ENCODE results near the gene AHNAK2. TPM values are rescaled to one million over a fixed set of nuclear protein-coding genes. Genes with fewer than 3 reads are reported as not detected.
"Not testable (repeated sequence)": the region's sequence is repeated elsewhere in the genome, so short reads cannot be mapped to it uniquely, and the experiment has no call there.

Gene AHNAK2
- total RNA-seq, 2 experiments from 2014 or later = 0.06 TPM

DNA sequence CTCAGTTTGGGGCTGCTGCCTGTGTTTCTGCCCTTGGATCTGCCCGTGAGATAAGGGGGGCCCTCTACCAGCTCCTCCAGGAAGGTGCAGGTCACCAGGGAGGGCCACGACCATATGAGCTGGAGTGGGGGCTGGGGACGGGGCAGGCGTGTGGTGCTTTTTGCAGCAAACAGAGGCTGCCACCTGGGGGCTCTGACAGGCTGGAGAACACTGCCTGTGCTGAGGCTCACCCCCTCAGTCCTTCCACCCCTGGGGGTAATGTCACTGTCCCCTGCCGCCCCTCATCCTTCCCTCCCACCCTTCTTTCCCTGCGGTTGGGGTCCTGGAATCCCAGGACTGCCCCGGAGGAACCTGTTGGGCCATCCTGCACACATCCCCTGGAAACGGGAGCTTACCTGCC is 50.3 kb downstream of the AHNAK2 start:
- POLR2A ChIA-PET = no interaction called here
- Mint-ChIP-seq H3K27ac (no peak overlapping the region), H3K27me3 (no peaks in the 10 kb centered on the region), H3K36me3 (no peaks in the 10 kb centered on the region), H3K9me3 (peaks cover 4% of the 10 kb centered on the region), H3K4me3 (no peak overlapping the region), H3K4me1 (no peaks in the 10 kb centered on the region)
- no peak for DNase-seq
- ATAC-seq (ENCODE audit: low read depth) = no peak

DNA sequence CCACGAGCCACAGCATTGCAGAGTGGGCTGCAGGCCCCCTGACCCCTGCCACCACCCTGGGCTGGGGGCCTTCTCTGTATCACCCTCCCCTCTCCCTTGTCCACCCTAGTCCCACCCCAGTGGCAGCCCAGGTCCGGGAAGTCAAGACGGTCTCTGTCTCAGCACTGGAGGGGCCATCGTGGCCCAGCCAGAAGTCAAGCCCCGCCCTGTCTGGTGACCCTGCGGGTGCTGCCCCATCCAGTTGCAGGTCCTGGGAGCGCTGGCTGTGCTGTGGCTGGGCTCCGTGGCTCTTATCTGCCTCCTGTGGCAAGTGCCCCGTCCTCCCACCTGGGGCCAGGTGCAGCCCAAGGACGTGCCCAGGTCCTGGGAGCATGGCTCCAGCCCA is 50.8 kb downstream of the AHNAK2 start:
- POLR2A ChIA-PET = no interaction called here
- H3K36me3 Mint-ChIP-seq = no peaks in the 10 kb centered on the region
- no peaks in the 10 kb centered on the region for H3K4me1 Mint-ChIP-seq
- peaks cover 4% of the 10 kb centered on the region for H3K9me3 Mint-ChIP-seq
- H3K27ac Mint-ChIP-seq = no peak overlapping the region
- H3K4me3 Mint-ChIP-seq = no peak overlapping the region
- DNase-seq (no peak), ATAC-seq (ENCODE audit: low read depth) (no peak)
- H3K27me3 Mint-ChIP-seq = no peaks in the 10 kb centered on the region

DNA sequence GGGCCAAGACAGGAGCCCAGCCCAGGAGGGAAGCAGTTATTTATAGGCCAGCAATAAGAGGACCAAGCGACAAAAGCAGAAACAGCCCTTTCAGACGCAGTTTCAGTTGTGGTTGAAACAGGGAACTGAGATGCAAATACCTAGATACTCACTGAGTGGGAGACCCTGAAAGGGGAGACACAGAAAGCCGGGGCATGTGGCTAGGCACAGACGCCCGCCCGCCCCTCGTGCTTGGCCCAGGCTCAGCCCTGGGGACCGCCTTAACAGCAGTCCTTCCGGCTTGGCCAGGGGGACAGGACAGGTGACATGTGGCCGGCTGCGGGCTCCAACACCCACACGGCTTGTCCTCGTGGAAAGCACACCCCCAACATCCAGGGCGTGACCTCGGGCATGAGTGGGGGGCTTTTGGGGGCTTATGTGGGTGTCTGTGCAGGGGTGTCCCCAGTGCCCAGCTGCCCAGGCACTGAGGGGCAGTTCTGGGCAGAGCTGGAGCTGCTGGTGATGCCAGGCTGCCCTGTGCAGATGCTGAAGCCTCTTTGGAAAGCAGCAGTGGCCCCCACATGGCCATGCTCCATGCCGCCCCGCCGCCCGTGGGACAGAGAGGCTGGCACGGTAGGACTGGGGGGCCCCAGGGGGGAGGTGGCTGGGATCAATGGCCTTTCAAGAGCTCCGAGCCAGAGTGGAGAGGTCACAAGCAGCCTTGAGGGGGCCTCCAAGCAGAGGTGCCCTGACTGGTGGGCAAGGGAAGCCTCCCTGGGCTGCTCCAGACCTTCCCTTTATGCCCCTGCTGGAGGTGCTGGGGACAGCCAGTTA is 51.3 kb downstream of the AHNAK2 start:
- Mint-ChIP-seq H3K9me3 (peaks cover 4% of the 10 kb centered on the region), H3K4me3 (no peak overlapping the region), H3K36me3 (no peaks in the 10 kb centered on the region), H3K27me3 (no peaks in the 10 kb centered on the region), H3K4me1 (no peaks in the 10 kb centered on the region), H3K27ac (no peak overlapping the region)
- no peak for DNase-seq
- POLR2A ChIA-PET = no interaction called here
- ATAC-seq (ENCODE audit: low read depth) = peak; percentile 20

DNA sequence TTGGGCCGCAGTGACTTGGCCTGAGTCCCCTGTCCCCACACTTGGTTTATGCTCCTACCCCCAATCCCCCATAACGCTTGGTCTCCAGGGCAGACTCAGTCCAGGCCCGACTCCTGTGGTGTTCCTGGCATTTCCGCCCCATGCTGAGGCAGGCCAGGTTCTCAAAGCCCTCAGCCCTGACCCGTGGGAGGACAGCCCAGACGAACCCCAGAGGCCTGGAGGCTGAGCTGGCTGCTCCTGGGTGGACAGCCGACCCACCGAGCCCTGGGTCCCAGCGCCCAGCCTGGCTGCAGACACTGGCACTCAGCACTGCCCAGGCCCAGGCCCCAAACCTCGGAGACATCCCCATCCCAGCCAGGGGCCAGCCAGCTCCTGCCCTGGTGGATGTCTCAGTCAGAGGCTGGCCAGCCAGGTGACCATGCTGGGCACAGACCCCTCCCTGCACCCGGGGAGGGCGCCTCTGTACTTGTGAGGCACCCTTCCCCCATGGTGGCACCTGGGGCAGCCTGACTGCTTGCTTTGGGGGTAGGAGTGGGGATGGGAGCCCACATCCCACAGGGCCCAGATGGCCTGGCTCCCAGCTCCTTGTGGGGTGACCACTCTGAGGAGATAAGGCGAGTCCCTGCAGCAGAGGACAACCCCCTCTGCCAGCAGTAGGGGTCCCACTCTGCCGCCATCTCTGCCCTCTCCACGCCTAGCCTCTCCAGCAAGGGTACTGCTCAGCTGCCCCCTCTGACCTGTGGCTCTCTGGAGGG is 52.1 kb downstream of the AHNAK2 start:
- Mint-ChIP-seq H3K27ac (no peak overlapping the region), H3K36me3 (no peaks in the 10 kb centered on the region), H3K9me3 (peaks cover 4% of the 10 kb centered on the region), H3K27me3 (peaks cover 3% of the 10 kb centered on the region), H3K4me3 (no peak overlapping the region), H3K4me1 (no peaks in the 10 kb centered on the region)
- POLR2A ChIA-PET = no interaction called here
- no peak for DNase-seq
- no peak for ATAC-seq (ENCODE audit: low read depth)

DNA sequence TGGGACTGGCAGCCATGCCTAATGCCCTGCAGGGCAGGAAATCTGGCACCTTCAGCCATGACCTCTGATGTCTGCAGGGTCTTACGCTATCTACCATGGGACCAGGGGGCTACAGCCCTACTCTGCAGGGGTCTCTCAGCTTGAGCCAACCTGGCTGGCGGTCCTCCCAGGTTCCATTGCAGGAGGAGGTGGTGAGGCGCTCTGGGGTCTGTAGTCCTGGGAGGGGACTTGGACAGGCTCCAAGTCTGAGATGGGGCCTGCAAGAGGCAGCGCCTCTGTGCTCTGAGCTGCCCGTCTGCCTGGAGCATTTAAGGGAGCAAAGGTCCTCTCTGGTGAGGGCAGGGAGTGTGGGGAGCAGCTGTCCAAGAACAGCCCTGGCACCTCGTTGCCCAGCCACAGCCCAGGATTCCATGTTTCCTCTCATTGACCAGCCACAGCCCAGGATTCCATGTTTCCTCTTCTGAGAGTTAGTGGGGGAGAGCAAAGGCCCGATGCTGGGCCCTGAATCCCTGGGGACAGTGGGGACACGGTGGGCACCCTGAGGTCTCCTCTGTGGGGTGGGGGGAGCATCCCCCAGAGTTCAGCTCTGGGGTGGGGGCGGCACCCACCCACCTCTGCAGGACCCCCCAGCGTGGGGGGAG is 52.8 kb downstream of the AHNAK2 start:
- Mint-ChIP-seq H3K9me3 (peaks cover 4% of the 10 kb centered on the region), H3K27ac (no peak overlapping the region), H3K4me3 (no peak overlapping the region), H3K27me3 (peaks cover 3% of the 10 kb centered on the region), H3K36me3 (no peaks in the 10 kb centered on the region), H3K4me1 (no peaks in the 10 kb centered on the region)
- POLR2A ChIA-PET = no interaction called here
- ATAC-seq (ENCODE audit: low read depth) = no peak
- DNase-seq = no peak

DNA sequence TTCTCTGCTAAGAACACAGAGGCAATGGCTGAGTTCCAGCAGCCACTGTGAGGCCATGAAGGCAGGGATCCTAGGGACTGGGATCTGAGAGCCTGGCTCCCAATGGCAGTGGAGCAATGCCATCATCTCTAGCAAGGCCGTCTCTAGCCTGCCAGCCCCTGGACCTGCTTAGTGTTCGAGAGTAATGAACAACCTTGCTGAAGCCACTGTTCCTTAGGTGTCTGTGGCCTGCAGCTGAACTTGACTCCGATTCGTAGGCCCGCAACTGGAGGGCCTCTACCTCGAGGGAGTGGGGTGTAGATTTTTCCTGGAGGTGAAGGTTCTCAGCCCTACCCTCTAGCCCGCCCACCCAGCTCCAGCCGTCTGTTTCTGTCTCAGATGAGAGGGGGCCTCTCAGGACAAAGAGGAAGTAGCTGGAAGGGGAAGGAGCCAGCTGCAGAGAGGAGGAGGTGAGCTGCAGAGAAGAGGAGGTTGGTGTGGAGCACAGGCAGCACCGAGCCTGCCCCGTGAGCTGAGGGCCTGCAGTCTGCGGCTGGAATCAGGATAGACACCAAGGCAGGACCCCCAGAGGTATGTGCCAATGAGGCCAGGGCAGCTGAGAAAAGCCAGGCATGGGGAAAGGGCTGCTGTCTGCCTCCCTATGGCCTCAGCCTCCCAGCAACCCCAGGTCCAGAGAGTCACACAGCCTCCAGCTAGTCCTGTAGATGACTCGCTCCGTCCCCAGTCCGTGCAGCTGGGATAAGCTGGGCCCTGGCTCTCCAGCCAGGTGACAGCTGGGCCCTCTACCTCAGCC is 53.6 kb downstream of the AHNAK2 start, which contains the start of gene PLD4:
PLD4 (plus strand) TSS at position 459 of the 793 bp plus-strand sequence. CDS start 2,262 bp downstream, outside the sequence.
- ATAC-seq (ENCODE audit: low read depth) (no peak), DNase-seq (no peak)
- Mint-ChIP-seq H3K36me3 (no peaks in the 10 kb centered on the region), H3K9me3 (peaks cover 4% of the 10 kb centered on the region), H3K4me1 (no peaks in the 10 kb centered on the region), H3K4me3 (no peak within 1 kb of the TSS), H3K27ac (no peak within 1 kb of the TSS), H3K27me3 (peaks cover 3% of the 10 kb centered on the region)
- POLR2A ChIA-PET = no interaction called here

DNA sequence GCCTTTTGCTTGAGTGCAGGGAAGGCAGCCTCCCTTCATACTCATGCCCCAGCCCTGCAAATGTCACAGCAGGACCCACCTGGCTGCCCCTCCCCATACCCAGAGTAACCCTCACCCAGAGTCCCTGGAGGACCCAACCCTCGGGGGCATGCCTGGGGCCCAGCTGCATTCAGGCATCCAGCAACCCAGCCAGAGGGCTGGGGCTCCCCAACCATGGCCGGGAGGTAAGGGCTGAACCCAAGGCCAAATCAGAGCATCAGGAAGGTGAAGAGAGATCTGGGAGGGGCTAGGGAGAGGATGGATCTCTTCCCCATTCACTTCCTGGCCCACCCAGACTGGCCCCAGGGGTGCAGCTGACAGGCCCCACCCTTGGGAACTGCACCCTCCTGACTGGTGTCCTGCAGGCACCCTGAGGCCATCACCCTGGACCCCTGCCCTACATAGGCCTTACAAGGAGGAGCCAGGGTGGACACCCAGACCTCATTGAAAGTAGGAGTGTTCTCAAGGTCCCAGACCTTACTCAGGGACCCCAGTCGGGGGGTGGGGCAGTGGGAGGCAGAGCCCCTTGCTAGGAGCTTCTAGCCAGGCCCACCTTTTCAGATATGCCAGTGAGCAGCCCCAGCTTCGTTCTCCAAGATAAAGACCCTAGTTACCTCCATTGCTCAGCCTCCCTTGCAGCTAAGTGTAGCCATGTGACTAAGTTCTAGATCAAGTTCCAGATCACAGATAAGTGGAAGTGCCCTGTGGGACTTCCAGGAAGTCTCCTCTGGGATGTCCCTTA is 54.3 kb downstream of the AHNAK2 start:
- no peaks in the 10 kb centered on the region for H3K4me1 Mint-ChIP-seq
- ATAC-seq (ENCODE audit: low read depth) = no peak
- H3K27me3 Mint-ChIP-seq = peaks cover 5% of the 10 kb centered on the region
- POLR2A ChIA-PET = no interaction called here
- DNase-seq = no peak
- H3K27ac Mint-ChIP-seq = no peak overlapping the region
- H3K9me3 Mint-ChIP-seq = peaks cover 4% of the 10 kb centered on the region
- no peaks in the 10 kb centered on the region for H3K36me3 Mint-ChIP-seq
- no peak overlapping the region for H3K4me3 Mint-ChIP-seq

DNA sequence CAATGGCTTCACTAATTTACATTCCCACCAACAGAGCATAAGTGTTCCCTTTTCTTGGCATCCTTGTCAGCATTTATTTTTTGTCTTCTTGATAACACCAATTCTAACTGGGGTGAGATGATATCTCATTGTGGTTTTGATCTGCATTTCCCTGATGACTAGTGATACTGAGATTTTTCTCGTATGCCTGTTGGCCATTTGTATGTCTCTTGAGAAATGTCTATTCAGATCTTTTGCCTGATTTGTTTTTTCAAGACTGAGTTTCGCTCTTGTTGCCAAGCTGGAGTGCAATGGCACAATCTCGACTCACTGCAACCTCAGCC is 58.2 kb downstream of the AHNAK2 start:
- no peaks in the 10 kb centered on the region for H3K4me1 Mint-ChIP-seq
- peaks cover 4% of the 10 kb centered on the region for H3K9me3 Mint-ChIP-seq
- H3K27me3 Mint-ChIP-seq = peaks cover 19% of the 10 kb centered on the region
- H3K36me3 Mint-ChIP-seq = no peaks in the 10 kb centered on the region
- no peak overlapping the region for H3K27ac Mint-ChIP-seq
- H3K4me3 Mint-ChIP-seq = no peak overlapping the region
- no peak for ATAC-seq (ENCODE audit: low read depth)
- POLR2A ChIA-PET = no interaction called here
- no peak for DNase-seq

DNA sequence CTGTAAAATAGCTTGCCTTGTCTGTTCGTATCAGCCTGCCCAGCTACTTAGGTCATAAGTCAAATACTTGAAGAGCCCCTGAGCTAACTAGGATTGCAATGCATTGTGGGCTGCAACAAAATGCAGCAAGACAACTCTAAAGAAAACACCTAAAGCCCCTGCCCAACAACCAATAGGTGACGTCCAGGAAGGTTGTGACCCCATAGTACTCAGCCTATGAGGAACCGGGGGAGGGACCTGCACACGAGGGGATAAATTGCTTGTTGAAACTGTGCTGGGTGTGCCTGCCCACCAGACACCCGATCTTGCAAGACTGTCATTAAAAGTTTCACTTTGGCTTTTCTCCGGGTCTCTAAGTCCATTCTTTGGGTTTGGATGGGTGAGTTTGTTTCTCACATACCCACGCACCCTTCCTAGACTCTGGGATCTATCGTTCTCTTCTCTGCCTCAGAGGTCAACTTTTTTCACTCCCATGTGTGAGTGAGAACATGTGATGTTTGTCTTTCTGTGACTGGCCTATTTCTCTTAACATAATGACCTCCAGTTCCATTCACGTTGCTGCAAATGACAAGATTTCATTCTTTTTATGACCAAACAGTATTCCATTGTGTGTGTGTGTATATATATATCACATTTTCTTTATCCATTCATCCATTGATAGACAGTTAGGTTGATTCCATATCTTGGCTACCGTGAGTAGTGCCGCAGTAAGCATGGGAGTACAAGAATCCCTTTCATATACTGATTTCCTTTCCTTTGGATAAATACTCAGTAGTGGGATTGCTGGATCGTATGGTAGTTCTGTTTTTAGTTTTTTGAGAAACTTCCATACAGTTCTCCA is 58.8 kb downstream of the AHNAK2 start:
- peaks cover 25% of the 10 kb centered on the region for H3K27me3 Mint-ChIP-seq
- H3K9me3 Mint-ChIP-seq; DNase-seq; H3K4me3 Mint-ChIP-seq; H3K27ac Mint-ChIP-seq; POLR2A ChIA-PET; ATAC-seq (ENCODE audit: low read depth); H3K4me1 Mint-ChIP-seq; H3K36me3 Mint-ChIP-seq: not testable (repeated sequence)

DNA sequence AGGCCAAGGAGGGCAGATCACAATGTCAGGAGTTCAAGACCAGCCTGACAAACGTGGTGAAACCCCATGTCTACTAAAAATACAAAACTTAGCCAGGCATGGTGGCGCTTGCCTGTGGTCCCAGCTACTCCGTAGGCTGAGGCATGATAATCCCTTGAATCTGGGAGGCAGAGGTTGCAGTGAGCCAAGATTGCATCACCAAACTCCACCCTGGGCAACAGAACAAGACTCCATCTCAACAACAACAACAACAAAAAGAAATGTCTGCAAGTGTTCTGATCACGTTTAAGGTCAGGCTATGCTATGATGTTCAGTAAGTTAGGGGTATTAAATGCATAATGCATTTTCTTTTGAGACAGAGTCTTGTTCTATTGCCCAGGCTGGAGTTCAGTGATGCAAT is 60.2 kb downstream of the AHNAK2 start:
- no peak for ATAC-seq (ENCODE audit: low read depth)
- H3K27me3 Mint-ChIP-seq = peaks cover 37% of the 10 kb centered on the region
- no peak overlapping the region for H3K4me3 Mint-ChIP-seq
- H3K27ac Mint-ChIP-seq = no peak overlapping the region
- H3K4me1 Mint-ChIP-seq = no peaks in the 10 kb centered on the region
- POLR2A ChIA-PET = no interaction called here
- H3K9me3 Mint-ChIP-seq = peaks cover 2% of the 10 kb centered on the region
- H3K36me3 Mint-ChIP-seq = no peaks in the 10 kb centered on the region
- DNase-seq = no peak

DNA sequence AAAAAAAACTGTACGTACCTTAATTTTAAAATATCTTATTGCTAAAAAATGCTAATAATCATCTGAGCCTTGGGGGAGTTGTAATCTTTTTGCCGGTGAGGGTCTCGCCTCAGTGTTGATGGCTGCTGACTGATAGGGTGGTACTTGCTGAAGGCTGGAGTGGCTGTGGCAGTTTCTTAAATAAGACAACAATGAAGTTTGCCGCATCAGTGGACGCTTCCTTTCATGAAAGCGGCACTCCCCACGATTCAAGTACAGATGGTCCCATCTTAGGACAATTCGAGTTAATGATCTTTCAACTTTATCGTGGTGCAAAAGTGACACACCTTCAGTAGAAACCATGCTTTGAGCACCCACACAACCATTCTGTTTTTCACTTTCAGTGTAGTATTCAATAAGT is 61.1 kb downstream of the AHNAK2 start:
- no peak overlapping the region for H3K27ac Mint-ChIP-seq
- POLR2A ChIA-PET = no interaction called here
- H3K4me3 Mint-ChIP-seq = no peak overlapping the region
- peaks cover 3% of the 10 kb centered on the region for H3K9me3 Mint-ChIP-seq
- DNase-seq (no peak), ATAC-seq (ENCODE audit: low read depth) (no peak)
- no peaks in the 10 kb centered on the region for H3K4me1 Mint-ChIP-seq
- H3K27me3 Mint-ChIP-seq = peaks cover 38% of the 10 kb centered on the region
- no peaks in the 10 kb centered on the region for H3K36me3 Mint-ChIP-seq

DNA sequence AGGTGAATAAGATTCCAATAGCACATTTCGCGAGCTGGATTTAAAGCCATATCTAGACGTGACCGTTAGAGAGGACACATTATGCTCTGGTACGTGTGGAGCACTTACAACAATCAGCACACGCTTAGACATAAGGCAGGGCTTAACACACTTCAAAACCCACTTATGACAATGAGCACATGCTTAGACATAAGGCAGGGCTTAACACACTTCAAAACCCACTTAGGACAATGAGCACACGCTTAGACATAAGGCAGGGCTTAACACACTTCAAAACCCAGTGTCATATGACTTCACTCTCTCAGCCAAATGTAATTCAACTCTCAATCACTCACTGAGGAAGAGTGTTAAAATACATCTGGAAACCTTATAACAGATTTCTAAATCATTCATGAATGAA is 64.7 kb downstream of the AHNAK2 start:
- no peaks in the 10 kb centered on the region for H3K4me1 Mint-ChIP-seq
- DNase-seq (no peak), ATAC-seq (ENCODE audit: low read depth) (no peak)

More for the DNA sequence above, 64.7 kb downstream of the AHNAK2 start:
- no peak overlapping the region for H3K27ac Mint-ChIP-seq
- peaks cover 38% of the 10 kb centered on the region for H3K27me3 Mint-ChIP-seq
- peaks cover 13% of the 10 kb centered on the region for H3K9me3 Mint-ChIP-seq
- H3K36me3 Mint-ChIP-seq = no peaks in the 10 kb centered on the region
- H3K4me3 Mint-ChIP-seq = no peak overlapping the region
- POLR2A ChIA-PET = no interaction called here

Measured in activated naive CD8-positive, alpha-beta T cell treated with anti-CD3 and anti-CD28 coated beads, Interleukin-2, amount 10 ng/mL, durations not matched to agents 7 days and 5 days (primary cell).